HG02763 (cell line): Measurements from ENCODE around the gene AK9.
"Not testable (repeated sequence)": the region's sequence is repeated elsewhere in the genome, so short reads cannot be mapped to it uniquely, and the experiment has no call there.

Experiments used
- ATAC-seq: cut with Tn5 transposase; IDR thresholded peaks from one replicate; pipeline ENCODE4 v1.9.1; 2021; ENCODE audit warnings: mild to moderate bottlenecking, moderate library complexity; ENCODE audit not compliant: unreplicated experiment

AK9 gene

GRCh38 chr6:109696355-109696754 is 5.4 kb upstream of the AK9 start:
- ATAC-seq: no peak

DNA sequence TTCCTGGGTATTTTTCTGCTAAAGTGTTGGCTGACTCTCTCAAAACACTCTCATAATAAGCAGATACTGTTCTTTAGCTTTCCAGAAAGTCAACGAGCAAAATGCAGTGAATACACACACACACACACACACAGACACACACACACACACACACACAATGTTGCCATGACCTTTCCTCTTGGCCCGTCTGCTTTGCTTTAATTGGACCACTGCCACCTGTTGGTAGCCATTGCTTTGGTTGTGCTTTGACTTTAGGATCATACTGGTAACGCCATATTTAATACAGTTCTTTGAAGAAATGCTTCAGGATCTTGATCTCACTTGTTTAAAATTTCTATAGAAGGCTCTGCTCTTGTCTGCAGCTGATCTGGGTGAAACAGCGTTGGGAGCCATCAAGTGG is 4.5 kb upstream of the AK9 start:
- ATAC-seq: no peak

DNA sequence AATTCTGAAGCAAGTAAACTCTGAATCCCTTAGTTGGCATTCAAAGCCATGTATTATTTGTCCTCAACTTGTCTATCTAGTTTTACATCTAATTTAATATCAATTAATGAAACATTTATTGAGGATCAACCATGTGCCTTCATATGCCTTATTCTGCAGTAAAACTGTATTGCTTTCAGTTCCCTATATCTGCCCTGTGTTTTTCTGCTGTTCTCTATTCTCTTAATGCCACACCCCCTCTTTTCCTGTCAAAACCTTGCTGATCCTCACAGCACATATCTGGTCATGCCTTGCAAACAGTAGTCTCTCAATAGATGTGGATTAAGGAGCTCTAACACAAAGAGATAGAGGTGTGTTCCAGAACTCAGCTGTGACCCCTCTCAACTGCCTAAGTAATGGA is 2.1 kb upstream of the AK9 start:
- ATAC-seq: peak; percentile 28

- peak; percentile 50 for ATAC-seq
These were observed 647 bp downstream of the AK9 start for GRCh38 chr6:109690373-109690736.

GRCh38 chr6:109687271-109687761 is 3.7 kb downstream of the AK9 start:
- ATAC-seq: no peak

GRCh38 chr6:109686566-109687265 is 4.3 kb downstream of the AK9 start:
- no peak for ATAC-seq

DNA sequence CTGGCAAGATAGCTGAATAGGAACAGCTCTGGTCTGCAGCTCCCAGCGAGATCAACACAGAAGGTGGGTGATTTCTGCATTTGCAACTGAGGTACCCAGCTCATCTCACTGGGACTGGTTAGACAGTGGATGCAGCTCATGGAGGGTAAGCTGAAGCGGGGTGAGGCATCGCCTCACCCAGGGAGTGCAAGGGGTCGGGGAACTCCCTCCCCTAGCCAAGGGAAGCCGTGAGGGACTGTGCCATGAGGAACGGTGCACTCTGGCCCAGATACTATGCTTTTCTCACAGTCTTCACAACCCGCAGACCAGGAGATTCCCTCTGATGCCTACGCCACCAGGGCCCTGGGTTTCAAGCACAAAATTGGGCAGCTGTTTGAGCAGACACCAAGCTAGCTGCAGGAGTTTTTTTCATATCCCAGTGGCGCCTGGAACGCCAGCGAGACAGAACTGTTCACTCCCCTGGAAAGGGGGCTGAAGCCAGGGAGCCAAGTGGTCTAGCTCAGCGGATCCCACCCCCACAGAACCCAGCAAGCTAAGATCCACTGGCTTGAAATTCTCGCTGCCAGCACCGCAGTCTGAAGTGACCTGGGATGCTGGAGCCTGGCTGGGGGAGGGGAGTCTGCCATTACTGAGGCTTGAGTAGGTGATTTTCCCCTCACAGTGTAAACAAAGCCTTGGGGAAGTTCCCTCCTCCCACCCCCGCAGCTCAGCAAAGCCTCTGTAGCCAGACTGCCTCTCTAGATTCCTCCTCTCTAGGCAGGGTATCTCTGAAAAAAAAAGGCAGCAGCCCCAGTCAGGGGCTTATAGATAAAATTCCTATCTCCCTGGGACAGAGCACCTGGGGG is 12.1 kb downstream of the AK9 start:
- not testable (repeated sequence) for ATAC-seq

- no peak for ATAC-seq
These were observed 12.8 kb downstream of the AK9 start for GRCh38 chr6:109678240-109678639.

DNA sequence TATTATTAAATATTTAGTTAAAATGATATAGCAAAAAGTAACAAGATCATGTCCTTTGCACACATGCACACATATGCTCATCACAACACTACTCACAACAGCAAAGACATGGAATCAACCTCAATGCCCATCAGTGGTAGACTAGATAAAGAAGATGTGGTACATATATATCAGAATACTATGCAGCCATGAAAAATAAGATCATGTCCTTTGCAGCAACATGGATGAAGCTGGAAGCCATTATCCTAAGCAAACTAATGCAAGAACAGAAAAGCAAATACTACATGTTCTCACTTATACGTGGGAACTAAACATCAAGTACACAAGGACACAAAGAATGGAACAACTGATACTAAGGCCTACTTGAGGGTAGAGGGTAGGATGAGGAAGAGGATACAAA is 14.3 kb downstream of the AK9 start:
- ATAC-seq: no peak

DNA sequence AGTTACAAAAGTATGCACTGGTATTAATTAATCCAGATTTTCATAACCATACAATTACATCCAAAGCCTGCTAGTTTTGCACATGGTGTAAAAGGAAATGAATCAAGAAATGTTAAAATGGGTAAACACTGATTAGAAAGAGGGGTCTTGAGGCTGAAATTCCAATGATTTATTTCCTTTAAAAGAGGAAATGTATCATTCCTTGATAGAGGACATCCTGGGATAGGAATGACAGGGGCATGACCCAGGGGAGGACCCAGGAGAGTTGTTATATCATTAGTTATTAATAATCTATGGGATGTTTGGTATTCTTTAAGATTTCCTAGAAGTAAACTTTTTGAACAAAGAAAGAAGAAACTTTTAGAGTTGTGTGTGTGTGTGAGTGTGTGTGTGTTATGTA is 18.2 kb downstream of the AK9 start:
- ATAC-seq: no peak

GRCh38 chr6:109672175-109672574 is 18.8 kb downstream of the AK9 start:
- no peak for ATAC-seq

DNA sequence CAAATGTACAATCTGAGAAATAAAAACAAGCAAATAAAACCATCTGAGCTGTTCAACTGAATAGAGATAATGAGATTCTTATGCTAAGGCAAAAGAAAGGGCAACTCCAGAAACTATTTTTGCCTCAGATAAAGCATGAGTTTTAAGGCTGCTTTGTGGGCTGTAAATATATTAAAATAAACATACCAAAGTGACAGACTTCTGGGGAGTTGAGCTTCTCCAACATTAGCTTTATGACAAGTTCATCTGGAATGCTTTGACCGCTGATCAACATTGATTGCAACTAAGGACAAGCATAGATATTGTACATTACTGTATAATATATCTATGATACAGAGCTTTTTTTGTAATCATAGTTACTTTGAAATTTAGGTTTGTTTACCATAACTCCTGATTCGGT is 19.3 kb downstream of the AK9 start:
- no peak for ATAC-seq

- ATAC-seq: no peak
These were observed 21.2 kb downstream of the AK9 start for GRCh38 chr6:109669811-109670210.

DNA sequence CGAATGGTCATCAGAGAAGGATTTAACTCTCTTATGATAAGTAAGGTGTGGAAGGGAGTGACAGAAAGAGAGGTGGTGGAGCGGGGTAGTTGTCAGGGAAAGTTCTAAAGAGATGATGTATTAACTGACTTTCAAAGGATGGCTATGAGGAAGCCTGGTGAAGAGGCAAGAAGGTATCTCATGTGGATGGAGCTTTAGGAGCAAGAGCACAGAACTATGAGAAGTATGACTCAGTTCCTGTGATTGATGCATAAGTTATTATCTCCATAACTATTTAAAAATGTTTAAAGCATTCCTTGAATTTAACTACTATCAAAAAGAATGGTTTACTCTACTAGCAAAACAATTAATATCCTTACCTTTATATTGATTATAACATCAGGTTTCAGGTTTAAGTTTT is 28.8 kb downstream of the AK9 start:
- ATAC-seq: no peak

DNA sequence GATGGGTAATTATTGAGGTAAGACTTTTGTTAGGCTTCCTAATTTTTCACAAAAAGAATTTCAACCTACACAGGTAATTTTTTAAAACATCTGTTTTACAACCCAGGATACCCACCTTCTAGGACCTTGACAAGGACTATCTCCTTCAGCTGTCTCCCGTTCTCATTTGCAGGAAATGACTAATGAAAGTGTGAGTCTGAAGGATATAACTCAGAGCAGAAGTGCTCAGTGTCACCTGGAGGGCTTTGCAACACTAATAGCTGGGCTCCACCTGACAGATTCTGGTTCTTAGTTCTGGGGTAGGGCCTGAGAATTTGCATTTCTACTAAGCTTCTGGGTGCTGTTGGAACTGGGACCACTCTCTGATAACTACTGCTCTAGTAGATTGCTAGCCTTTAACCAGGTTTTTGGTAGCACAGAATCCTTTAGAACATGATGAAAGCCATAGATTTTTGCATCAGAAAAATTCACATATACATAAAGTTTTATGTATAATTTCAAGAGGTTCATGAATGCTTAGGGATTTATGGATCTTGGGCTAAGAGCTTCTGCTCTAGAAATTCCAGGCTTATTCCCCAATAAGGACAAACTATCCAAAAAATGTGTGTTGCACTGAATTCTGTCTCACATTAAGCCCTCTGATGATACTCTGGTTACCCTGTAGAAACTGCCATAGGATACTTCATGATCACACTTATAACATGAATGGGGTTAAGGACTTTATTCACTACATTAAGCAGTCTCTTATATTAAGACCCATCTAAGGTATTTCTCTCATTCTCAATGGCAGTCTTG is 30.3 kb downstream of the AK9 start:
- no peak for ATAC-seq

- ATAC-seq: no peak
These were observed 35.2 kb downstream of the AK9 start for GRCh38 chr6:109655761-109656262.

GRCh38 chr6:109653264-109653663 is 37.7 kb downstream of the AK9 start:
- no peak for ATAC-seq

GRCh38 chr6:109644131-109644530 is 46.9 kb downstream of the AK9 start:
- no peak for ATAC-seq

DNA sequence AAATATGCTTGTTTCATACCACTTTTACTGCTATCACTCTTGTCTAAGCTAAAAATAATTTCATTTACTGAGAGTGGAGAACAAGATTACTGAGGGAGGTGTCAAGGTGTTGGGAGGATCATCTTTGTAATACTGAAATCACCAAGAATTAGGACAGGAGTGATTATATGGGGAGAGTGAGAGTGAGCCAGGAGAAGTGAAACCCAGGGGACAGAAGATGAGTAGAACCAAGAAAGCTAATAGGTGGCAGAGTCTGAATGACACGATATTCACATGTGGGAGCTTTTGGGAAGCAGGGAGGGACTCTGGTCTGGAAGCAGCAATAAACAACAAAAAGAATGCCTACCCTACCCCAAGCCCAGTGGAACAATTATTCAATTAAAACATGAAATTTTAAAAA is 58.6 kb downstream of the AK9 start:
- no peak for ATAC-seq

GRCh38 chr6:109631403-109631802 is 59.6 kb downstream of the AK9 start:
- ATAC-seq: no peak
